Suppressor macrophage (primary cell): ENCODE measurements around the gene DPP10.
"Not testable (repeated sequence)": the region's sequence is repeated elsewhere in the genome, so short reads cannot be mapped to it uniquely, and the experiment has no call there.

Experiments
- DNase-seq, 4 experiments: peaks; one replicate each; pipeline ENCODE4 v3.0.0-alpha.2; 2020 to 2022

Gene DPP10

GRCh38 chr2:115297056-115297455 is 854.6 kb downstream of the DPP10 start:
- DNase-seq: no peak

GRCh38 chr2:115299199-115299598 is 856.8 kb downstream of the DPP10 start:
- no peak for DNase-seq

GRCh38 chr2:115305712-115306111 is 863.3 kb downstream of the DPP10 start:
- no peak for DNase-seq

GRCh38 chr2:115314119-115314518 is 871.7 kb downstream of the DPP10 start:
- no peak for DNase-seq

- DNase-seq: no peak
Measured at GRCh38 chr2:115327061-115327460, 884.6 kb downstream of the DPP10 start.

- no peak for DNase-seq
Measured at GRCh38 chr2:115359550-115359949, 917.1 kb downstream of the DPP10 start.

- DNase-seq: no peak
Measured at GRCh38 chr2:115364093-115364492, 921.7 kb downstream of the DPP10 start.

GRCh38 chr2:115369400-115369799 is 927.0 kb downstream of the DPP10 start:
- no peak for DNase-seq

- no peak for DNase-seq
Measured at GRCh38 chr2:115374981-115375380, 932.5 kb downstream of the DPP10 start.

GRCh38 chr2:115384399-115384798 is 942.0 kb downstream of the DPP10 start:
- no peak for DNase-seq

- no peak for DNase-seq
Measured at GRCh38 chr2:115386465-115386864, 944.0 kb downstream of the DPP10 start.

GRCh38 chr2:115389024-115389423 is 946.6 kb downstream of the DPP10 start:
- no peak for DNase-seq

- DNase-seq: no peak
Measured at GRCh38 chr2:115389898-115390565, 947.6 kb downstream of the DPP10 start.

- no peak for DNase-seq
Measured at GRCh38 chr2:115396579-115396978, 954.1 kb downstream of the DPP10 start.

- no peak for DNase-seq
Measured at GRCh38 chr2:115400940-115401339, 958.5 kb downstream of the DPP10 start.

- DNase-seq: no peak
Measured at GRCh38 chr2:115412501-115412900, 970.1 kb downstream of the DPP10 start.

- DNase-seq: no peak
Measured at GRCh38 chr2:115413791-115414190, 971.4 kb downstream of the DPP10 start.

- no peak for DNase-seq
Measured at GRCh38 chr2:115414466-115414865, 972.0 kb downstream of the DPP10 start.

GRCh38 chr2:115422004-115422634 is 979.7 kb downstream of the DPP10 start:
- no peak for DNase-seq

- DNase-seq: no peak
Measured at GRCh38 chr2:115427436-115427835, 985.0 kb downstream of the DPP10 start.

GRCh38 chr2:115440746-115441145 is 998.3 kb downstream of the DPP10 start:
- DNase-seq: not testable (repeated sequence)

GRCh38 chr2:115443539-115444185 is 1001.2 kb downstream of the DPP10 start:
- no peak for DNase-seq

GRCh38 chr2:115460008-115460407 is 1017.6 kb downstream of the DPP10 start:
- DNase-seq: no peak

- no peak for DNase-seq
Measured at GRCh38 chr2:115480741-115481140, 1038.3 kb downstream of the DPP10 start.
